ENCODE results near the gene CCL26. TPM values are rescaled to one million over a fixed set of nuclear protein-coding genes. Genes with fewer than 3 reads are reported as not detected.
"Not testable (repeated sequence)": the region's sequence is repeated elsewhere in the genome, so short reads cannot be mapped to it uniquely, and the experiment has no call there.

Gene CCL26
- total RNA-seq, 1 donor from 2014 or later = not detected

DNA sequence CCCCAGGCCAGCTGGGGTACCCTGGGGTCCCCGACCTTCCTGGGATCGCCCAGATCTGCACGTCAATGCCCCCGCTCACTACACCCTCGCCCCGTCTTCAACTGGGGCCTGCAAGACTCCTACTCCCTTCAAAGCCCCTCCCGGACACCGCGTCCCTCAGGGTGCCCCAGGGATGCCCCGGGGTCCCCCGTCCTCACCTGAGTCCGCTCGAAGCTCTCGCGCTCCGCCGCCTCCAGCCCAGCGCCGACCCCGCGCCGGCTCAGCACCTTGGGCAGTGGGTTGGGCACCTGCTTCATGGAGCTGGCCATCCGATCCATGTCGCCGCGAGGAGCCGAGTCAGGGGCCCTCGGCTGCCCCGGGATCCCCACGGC lies 33.4 kb downstream of the CCL26 start, which contains the start of gene HIP1:
TSS of gene HIP1 (minus strand) at position 338 of the 371 bp plus-strand sequence. CDS start at position 317, 21 bp downstream.
- no peak for DNase-seq

- no peak for DNase-seq
These were observed 34.0 kb downstream of the CCL26 start for GRCh38 chr7:75737856-75738603.

DNA sequence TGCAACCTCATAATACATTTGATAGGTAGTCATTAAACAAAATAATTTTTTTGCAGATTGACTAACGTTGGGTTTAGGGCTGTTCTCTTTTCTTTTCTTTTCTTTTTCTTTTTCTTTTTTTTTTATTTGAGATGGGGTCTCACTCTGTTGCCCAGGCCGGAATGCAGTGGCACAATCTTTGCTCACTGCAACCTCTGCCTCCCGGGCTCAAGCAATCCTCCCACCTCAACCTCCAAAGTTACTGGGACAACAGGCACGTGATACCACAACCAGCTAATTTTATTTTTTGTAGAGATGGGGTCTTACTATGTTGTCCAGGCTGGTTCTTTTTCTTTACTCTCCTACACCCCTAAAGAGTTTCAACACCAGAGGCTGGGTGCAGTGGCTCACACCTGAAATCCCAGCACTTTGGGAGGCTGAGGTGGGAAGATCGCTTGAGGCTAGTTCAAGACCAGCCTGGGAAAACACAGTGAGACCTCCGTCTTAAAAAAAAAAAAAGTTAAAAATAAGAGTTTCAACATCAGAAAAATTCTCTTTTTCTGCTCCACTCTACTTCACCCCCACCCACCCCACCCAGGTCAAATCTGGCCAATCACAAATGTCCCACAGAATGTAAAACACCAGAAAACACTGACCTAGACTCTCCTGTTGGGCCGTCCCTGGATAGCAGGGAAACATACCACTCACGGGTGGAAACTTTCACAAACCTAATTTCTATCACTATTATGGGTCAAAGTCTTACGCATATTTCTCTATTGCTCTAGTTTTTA lies 36.2 kb downstream of the CCL26 start:
- no peak for DNase-seq

- no peak for DNase-seq
These were observed 37.2 kb downstream of the CCL26 start for GRCh38 chr7:75734586-75735458.

- no peak for DNase-seq
These were observed 39.0 kb downstream of the CCL26 start for GRCh38 chr7:75732764-75733630.

DNA sequence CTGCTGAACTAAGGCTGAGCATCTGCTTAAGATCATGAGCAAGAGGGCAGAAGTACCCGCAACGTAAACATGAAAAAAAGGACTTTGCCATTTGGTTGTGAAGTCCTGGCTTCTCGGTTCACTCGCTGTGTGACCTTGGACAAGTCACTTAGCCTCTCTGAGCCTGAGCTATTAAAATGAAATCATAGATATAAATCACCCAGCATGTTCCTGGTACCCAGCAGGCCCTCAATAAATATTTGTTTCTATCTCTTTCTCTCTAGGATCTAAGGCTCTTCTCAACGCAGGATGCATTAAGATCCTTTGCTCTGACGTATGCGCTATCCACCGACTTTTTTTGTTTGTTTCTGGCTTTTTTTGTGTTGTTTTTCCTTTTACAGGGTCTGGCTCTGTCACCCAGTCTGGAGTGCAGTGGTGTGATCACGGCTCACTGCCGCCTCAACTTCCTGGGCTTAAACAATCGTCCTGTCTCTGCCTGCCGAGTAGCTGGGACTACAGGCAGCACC lies 39.9 kb downstream of the CCL26 start:
- DNase-seq = no peak

GRCh38 chr7:75729851-75730274 lies 42.1 kb downstream of the CCL26 start:
- DNase-seq = no peak

GRCh38 chr7:75727881-75728593 lies 44.0 kb downstream of the CCL26 start:
- no peak for DNase-seq

DNA sequence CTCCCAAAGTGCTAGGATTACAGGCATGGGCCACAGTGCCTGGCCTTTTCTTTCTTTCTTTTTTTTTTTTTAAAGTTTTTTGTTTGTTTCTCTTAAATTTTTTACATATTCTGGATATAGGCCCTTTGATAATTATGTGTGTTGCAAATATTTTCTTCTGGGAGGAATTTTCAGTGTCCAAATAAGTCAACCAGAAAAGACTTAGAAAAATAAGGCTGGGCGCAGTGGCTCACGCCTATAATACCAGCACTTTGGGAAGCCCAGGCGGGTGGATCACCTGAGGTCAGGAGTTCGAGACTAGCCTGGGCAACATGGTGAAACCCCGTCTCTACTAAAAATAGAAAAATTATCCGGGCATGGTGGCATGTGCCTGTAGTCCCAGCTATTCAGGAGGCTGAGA lies 44.7 kb downstream of the CCL26 start:
- not testable (repeated sequence) for DNase-seq

- no peak for DNase-seq
These were observed 46.7 kb downstream of the CCL26 start for GRCh38 chr7:75725306-75725705.

DNA sequence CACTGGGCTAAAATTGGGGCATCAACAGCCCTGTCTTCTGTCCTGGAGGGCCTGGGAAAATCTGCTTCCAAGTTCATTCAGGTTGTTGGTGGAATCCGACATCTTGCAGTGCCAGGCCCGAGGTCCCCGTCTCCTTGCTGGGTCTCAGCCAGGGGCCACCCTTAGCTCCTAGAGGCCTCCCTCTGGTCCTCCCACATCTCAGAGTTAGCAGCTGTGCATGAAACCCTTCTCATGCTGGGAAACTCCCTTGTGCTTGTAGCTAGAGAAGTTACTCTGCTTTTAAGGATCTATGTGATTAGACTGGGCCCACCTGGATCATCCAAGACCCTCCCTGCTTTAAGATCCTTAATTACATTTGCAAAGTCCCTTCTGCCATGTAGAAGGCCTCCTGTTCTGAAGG lies 48.6 kb downstream of the CCL26 start:
- DNase-seq = no peak

- DNase-seq = no peak
These were observed 49.6 kb downstream of the CCL26 start for GRCh38 chr7:75722373-75722772.

DNA sequence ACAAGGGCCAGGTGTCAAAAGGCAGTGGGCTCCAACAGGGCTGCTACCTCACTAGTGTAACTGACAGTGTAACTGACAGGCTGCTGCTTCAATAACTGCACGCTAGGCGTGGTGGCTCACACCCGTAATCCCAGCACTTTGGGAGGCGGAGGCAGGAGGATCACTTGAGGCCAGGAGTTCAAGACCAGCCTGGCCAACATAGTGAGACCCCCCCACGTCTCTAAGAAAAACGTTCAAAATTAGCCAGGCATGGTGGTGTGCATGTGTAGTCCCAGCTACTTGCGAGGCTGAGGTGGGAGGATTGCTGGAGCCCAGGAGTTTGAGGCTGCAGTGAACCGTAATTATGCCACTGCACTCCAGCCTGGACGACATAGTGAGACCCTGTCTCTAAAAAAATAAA lies 50.1 kb downstream of the CCL26 start:
- DNase-seq = not testable (repeated sequence)

- no peak for DNase-seq
These were observed 50.6 kb downstream of the CCL26 start for GRCh38 chr7:75721426-75721825.

GRCh38 chr7:75719626-75720025 lies 52.4 kb downstream of the CCL26 start:
- no peak for DNase-seq

Other genes with a start within 250 kb of the CCL26 start
- 16.5 TPM for gene HIP1, start 33.3 kb downstream of the CCL26 start, total RNA-seq
- not detected for gene CCL24, start 41.6 kb upstream of the CCL26 start, total RNA-seq
- gene RHBDD2, start 106.8 kb upstream of the CCL26 start, total RNA-seq = 27.1 TPM
- gene POR, start 142.9 kb upstream of the CCL26 start, total RNA-seq = 59.0 TPM
- gene TMEM120A, start 222.4 kb upstream of the CCL26 start, total RNA-seq = 19.8 TPM